ENCODE results near the gene CCDC91. TPM values are rescaled to one million over a fixed set of nuclear protein-coding genes. Genes with fewer than 3 reads are reported as not detected.

CCDC91 gene
- total RNA-seq, 1 experiment from 2014 or later: 15.7 TPM

DNA sequence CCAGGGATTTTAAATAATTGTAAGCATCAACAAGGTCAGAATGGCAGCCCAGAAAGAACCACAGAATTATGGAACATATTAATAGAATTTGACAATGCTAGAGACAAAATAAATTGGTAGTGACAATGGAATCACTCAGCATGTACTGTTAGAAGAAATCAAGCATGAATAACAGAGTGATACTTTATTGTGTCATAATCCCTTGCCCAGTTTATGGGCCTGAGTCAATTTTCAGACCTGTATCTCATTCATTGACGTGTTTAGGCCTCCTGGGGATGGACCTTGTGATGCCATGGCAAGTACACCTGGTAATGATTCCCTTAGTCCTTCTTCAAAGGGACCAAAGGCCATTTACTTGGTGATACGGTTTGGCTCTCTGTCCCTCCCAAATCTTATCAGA is 12.8 kb upstream of the CCDC91 start:
- ChIA-PET POLR2A (no interaction called here), CTCF (no interaction called here)
- DNase-seq (ENCODE audit: low spot score): no peak
- Mint-ChIP-seq H3K4me1 (no peaks in the 10 kb centered on the region), H3K9me3 (peaks cover 7% of the 10 kb centered on the region; the same call in 1 of the 2 replicates), H3K36me3 (no peaks in the 10 kb centered on the region), H3K27ac (no peak overlapping the region), H3K4me3 (no peak overlapping the region), H3K27me3 (ENCODE audit: low read depth) (no peaks in the 10 kb centered on the region)
- no peak for ATAC-seq
- no peak for TF ChIP-seq FOXJ3 (CRISPR knock-in tag; IDR thresholded peaks at IDR 0.05; ENCODE audit: borderline replicate concordance)
- TF ChIP-seq TP53 (CRISPR knock-in tag; IDR thresholded peaks at IDR 0.05): no peak
- TF ChIP-seq, protein P1, sequence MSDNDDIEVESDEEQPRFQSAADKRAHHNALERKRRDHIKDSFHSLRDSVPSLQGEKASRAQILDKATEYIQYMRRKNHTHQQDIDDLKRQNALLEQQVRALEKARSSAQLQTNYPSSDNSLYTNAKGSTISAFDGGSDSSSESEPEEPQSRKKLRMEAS (CRISPR knock-in tag; IDR thresholded peaks at IDR 0.05): no peak
- TF ChIP-seq FOXP1 (CRISPR knock-in tag; IDR thresholded peaks at IDR 0.05; ENCODE audit: borderline replicate concordance): no peak
- no peak for TF ChIP-seq GTF2I (CRISPR knock-in tag; conservative IDR thresholded peaks at IDR 0.05)
- no peak for TF ChIP-seq RELA (CRISPR knock-in tag; IDR thresholded peaks at IDR 0.05; ENCODE audit: borderline replicate concordance)
- no peak for TF ChIP-seq TEAD4 (CRISPR knock-in tag; IDR thresholded peaks at IDR 0.05)
- TF ChIP-seq SMAD4 (CRISPR knock-in tag; IDR thresholded peaks at IDR 0.05): no peak
- TF ChIP-seq, protein P2, sequence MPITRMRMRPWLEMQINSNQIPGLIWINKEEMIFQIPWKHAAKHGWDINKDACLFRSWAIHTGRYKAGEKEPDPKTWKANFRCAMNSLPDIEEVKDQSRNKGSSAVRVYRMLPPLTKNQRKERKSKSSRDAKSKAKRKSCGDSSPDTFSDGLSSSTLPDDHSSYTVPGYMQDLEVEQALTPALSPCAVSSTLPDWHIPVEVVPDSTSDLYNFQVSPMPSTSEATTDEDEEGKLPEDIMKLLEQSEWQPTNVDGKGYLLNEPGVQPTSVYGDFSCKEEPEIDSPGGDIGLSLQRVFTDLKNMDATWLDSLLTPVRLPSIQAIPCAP (CRISPR knock-in tag; IDR thresholded peaks at IDR 0.05): no peak
- TF ChIP-seq, protein P3, sequence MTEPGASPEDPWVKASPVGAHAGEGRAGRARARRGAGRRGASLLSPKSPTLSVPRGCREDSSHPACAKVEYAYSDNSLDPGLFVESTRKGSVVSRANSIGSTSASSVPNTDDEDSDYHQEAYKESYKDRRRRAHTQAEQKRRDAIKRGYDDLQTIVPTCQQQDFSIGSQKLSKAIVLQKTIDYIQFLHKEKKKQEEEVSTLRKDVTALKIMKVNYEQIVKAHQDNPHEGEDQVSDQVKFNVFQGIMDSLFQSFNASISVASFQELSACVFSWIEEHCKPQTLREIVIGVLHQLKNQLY (CRISPR knock-in tag; IDR thresholded peaks at IDR 0.05): no peak
- no peak for TF ChIP-seq JUN (CRISPR knock-in tag; IDR thresholded peaks at IDR 0.05)
- TF ChIP-seq ZNF263 (CRISPR knock-in tag; IDR thresholded peaks at IDR 0.05; ENCODE audit: low read depth): no peak
- no peak for TF ChIP-seq NFE2L1 (CRISPR knock-in tag; IDR thresholded peaks at IDR 0.05)

DNA sequence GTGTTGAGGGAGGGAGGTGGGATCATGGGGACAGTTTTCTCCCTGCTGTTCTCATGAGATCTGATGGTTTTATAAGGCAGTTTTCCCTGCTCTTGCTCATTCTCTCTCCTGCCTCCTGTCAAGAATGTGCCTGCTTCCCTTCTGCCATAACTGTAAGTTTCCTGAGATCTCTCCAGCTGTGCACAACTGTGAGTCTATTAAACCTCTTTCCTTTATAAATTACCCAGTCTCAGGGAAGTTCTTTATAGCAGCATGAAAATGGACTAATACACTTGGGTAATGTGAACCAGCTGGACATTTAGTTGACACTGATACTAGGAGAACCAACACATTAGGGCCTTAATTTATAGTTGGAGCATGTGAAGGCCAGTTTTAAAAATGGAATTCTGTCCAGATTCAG is 12.4 kb upstream of the CCDC91 start:
- peaks cover 7% of the 10 kb centered on the region; the same call in 1 of the 2 replicates for H3K9me3 Mint-ChIP-seq
- DNase-seq (ENCODE audit: low spot score) (no peak), ATAC-seq (no peak)
- H3K4me3 Mint-ChIP-seq: no peak overlapping the region
- no peaks in the 10 kb centered on the region for H3K27me3 Mint-ChIP-seq (ENCODE audit: low read depth)
- no peaks in the 10 kb centered on the region for H3K36me3 Mint-ChIP-seq
- ChIA-PET POLR2A (no interaction called here), CTCF (no interaction called here)
- no peak overlapping the region for H3K27ac Mint-ChIP-seq
- H3K4me1 Mint-ChIP-seq: no peaks in the 10 kb centered on the region
- TF ChIP-seq JUN (CRISPR knock-in tag; IDR thresholded peaks at IDR 0.05) (no peak), TEAD1 (CRISPR knock-in tag; IDR thresholded peaks at IDR 0.05) (no peak), ZNF317 (CRISPR knock-in tag; IDR thresholded peaks at IDR 0.05; ENCODE audit: borderline replicate concordance, low read depth) (no peak), MXD4 (CRISPR knock-in tag; IDR thresholded peaks at IDR 0.05; ENCODE audit: borderline replicate concordance) (no peak), NR2C2 (CRISPR knock-in tag; IDR thresholded peaks at IDR 0.05) (no peak)
- TF ChIP-seq, protein P4, sequence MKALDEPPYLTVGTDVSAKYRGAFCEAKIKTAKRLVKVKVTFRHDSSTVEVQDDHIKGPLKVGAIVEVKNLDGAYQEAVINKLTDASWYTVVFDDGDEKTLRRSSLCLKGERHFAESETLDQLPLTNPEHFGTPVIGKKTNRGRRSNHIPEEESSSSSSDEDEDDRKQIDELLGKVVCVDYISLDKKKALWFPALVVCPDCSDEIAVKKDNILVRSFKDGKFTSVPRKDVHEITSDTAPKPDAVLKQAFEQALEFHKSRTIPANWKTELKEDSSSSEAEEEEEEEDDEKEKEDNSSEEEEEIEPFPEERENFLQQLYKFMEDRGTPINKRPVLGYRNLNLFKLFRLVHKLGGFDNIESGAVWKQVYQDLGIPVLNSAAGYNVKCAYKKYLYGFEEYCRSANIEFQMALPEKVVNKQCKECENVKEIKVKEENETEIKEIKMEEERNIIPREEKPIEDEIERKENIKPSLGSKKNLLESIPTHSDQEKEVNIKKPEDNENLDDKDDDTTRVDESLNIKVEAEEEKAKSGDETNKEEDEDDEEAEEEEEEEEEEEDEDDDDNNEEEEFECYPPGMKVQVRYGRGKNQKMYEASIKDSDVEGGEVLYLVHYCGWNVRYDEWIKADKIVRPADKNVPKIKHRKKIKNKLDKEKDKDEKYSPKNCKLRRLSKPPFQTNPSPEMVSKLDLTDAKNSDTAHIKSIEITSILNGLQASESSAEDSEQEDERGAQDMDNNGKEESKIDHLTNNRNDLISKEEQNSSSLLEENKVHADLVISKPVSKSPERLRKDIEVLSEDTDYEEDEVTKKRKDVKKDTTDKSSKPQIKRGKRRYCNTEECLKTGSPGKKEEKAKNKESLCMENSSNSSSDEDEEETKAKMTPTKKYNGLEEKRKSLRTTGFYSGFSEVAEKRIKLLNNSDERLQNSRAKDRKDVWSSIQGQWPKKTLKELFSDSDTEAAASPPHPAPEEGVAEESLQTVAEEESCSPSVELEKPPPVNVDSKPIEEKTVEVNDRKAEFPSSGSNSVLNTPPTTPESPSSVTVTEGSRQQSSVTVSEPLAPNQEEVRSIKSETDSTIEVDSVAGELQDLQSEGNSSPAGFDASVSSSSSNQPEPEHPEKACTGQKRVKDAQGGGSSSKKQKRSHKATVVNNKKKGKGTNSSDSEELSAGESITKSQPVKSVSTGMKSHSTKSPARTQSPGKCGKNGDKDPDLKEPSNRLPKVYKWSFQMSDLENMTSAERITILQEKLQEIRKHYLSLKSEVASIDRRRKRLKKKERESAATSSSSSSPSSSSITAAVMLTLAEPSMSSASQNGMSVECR (CRISPR knock-in tag; IDR thresholded peaks at IDR 0.05; ENCODE audit: borderline replicate concordance): no peak
- TF ChIP-seq, protein P5, sequence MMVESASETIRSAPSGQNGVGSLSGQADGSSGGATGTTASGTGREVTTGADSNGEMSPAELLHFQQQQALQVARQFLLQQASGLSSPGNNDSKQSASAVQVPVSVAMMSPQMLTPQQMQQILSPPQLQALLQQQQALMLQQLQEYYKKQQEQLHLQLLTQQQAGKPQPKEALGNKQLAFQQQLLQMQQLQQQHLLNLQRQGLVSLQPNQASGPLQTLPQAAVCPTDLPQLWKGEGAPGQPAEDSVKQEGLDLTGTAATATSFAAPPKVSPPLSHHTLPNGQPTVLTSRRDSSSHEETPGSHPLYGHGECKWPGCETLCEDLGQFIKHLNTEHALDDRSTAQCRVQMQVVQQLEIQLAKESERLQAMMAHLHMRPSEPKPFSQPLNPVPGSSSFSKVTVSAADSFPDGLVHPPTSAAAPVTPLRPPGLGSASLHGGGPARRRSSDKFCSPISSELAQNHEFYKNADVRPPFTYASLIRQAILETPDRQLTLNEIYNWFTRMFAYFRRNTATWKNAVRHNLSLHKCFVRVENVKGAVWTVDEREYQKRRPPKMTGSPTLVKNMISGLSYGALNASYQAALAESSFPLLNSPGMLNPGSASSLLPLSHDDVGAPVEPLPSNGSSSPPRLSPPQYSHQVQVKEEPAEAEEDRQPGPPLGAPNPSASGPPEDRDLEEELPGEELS (CRISPR knock-in tag; IDR thresholded peaks at IDR 0.05): no peak
- TF ChIP-seq, protein P6, sequence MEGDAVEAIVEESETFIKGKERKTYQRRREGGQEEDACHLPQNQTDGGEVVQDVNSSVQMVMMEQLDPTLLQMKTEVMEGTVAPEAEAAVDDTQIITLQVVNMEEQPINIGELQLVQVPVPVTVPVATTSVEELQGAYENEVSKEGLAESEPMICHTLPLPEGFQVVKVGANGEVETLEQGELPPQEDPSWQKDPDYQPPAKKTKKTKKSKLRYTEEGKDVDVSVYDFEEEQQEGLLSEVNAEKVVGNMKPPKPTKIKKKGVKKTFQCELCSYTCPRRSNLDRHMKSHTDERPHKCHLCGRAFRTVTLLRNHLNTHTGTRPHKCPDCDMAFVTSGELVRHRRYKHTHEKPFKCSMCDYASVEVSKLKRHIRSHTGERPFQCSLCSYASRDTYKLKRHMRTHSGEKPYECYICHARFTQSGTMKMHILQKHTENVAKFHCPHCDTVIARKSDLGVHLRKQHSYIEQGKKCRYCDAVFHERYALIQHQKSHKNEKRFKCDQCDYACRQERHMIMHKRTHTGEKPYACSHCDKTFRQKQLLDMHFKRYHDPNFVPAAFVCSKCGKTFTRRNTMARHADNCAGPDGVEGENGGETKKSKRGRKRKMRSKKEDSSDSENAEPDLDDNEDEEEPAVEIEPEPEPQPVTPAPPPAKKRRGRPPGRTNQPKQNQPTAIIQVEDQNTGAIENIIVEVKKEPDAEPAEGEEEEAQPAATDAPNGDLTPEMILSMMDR (IDR thresholded peaks at IDR 0.05): no peak
- TF ChIP-seq, protein P7, sequence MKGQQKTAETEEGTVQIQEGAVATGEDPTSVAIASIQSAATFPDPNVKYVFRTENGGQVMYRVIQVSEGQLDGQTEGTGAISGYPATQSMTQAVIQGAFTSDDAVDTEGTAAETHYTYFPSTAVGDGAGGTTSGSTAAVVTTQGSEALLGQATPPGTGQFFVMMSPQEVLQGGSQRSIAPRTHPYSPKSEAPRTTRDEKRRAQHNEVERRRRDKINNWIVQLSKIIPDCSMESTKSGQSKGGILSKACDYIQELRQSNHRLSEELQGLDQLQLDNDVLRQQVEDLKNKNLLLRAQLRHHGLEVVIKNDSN (CRISPR knock-in tag; IDR thresholded peaks at IDR 0.05): no peak
- TF ChIP-seq, protein P8, sequence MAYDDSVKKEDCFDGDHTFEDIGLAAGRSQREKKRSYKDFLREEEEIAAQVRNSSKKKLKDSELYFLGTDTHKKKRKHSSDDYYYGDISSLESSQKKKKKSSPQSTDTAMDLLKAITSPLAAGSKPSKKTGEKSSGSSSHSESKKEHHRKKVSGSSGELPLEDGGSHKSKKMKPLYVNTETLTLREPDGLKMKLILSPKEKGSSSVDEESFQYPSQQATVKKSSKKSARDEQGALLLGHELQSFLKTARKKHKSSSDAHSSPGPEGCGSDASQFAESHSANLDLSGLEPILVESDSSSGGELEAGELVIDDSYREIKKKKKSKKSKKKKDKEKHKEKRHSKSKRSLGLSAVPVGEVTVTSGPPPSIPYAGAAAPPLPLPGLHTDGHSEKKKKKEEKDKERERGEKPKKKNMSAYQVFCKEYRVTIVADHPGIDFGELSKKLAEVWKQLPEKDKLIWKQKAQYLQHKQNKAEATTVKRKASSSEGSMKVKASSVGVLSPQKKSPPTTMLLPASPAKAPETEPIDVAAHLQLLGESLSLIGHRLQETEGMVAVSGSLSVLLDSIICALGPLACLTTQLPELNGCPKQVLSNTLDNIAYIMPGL (CRISPR knock-in tag; IDR thresholded peaks at IDR 0.05): no peak
- TF ChIP-seq, protein P9, sequence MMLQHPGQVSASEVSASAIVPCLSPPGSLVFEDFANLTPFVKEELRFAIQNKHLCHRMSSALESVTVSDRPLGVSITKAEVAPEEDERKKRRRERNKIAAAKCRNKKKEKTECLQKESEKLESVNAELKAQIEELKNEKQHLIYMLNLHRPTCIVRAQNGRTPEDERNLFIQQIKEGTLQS (CRISPR knock-in tag; conservative IDR thresholded peaks at IDR 0.05): no peak
